ENCODE data around the gene FAM117A.
A peak's percentile ranks its signal among the peaks of the same experiment; 100 is the strongest.
"Not testable (repeated sequence)": the region's sequence is repeated elsewhere in the genome, so short reads cannot be mapped to it uniquely, and the experiment has no call there.

The FAM117A gene

GRCh38 chr17:49731435-49731831, 32.5 kb downstream of the FAM117A start:
- Mint-ChIP-seq H3K4me3 (no peak overlapping the region), H3K27ac (peak overlapping the region in 1 of 2 donors; percentile 60), H3K27me3 (no peaks in the 10 kb centered on the region), H3K9me3 (no peaks in the 10 kb centered on the region), H3K4me1 (peaks cover 54% of the 10 kb centered on the region)
- ATAC-seq: no peak
- DNase-seq: no peak

DNA sequence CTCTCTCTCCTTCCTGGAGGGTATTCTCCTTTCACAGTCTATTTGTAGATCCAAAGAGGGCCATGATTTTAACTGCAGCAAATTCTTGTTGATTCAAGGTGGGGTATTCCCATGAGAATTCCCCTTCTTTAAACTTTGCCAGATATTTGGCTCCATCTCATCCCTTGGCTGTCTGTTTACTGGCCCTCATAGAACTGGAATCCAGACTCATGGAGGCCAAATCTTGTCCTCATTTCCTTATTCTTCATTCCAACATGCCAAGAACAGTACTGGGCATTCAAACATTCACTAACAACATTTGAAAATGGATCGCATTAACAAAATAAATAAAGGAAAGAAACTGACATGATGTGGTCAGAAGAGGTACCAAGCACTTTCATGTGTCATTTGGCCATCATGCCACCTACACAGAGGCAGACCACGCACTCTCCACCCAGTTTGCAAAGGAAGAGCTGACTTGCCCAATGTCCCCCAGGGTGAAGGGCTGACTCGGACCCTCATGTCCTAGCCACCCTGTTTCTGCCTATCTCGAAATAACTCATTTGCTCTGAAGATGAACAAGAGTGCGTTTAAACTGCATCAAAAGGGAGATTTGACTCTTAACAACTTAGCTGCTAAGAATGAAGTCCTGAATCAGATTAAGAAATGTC, 33.0 kb downstream of the FAM117A start:
- Mint-ChIP-seq H3K4me3 (no peak overlapping the region), H3K27me3 (no peaks in the 10 kb centered on the region), H3K27ac (peak overlapping the region in 1 of 2 donors; percentile 60), H3K4me1 (peaks cover 51% of the 10 kb centered on the region), H3K9me3 (no peaks in the 10 kb centered on the region)
- DNase-seq (no peak), ATAC-seq (no peak)

DNA sequence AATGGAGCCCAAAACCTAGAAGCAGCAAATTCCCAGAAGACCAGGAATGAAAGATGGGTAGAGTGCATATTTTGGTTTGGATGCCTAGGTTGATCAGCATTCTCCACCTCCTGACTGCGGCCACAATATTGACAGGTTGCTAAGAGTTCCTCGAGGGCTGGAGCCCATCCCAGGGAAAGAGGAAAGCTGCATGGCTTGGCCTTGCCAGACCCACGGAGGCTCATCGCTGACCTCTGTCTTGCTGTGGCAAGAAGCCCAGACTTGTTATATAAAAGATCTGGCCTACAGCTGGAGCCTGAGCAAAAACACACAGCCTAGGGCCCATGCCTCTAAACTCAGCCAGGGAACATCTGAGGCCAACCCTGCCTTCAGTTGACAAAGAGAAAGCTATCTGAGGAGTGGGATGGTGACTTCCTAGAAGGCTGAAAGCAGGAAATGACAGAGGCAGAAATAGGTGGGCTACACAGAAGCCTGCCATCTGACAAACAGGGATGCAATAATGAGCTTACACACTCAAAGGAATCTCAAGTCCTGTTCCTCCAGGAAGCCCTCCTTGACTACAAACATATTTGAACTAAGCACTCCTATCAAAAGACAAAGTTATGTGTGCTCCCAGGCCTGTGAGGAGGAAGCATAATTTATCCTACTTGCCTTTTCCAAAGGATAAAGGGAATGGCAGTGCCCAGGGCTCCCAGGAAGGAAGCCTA, 33.7 kb downstream of the FAM117A start:
- no peak for DNase-seq
- no peaks in the 10 kb centered on the region for H3K27me3 Mint-ChIP-seq
- no peak for ATAC-seq
- H3K27ac Mint-ChIP-seq: peak overlapping the region in 1 of 2 donors; percentile 42
- H3K4me1 Mint-ChIP-seq: peaks cover 56% of the 10 kb centered on the region
- no peak overlapping the region for H3K4me3 Mint-ChIP-seq
- peaks cover 5% of the 10 kb centered on the region in 2 donors for H3K9me3 Mint-ChIP-seq

DNA sequence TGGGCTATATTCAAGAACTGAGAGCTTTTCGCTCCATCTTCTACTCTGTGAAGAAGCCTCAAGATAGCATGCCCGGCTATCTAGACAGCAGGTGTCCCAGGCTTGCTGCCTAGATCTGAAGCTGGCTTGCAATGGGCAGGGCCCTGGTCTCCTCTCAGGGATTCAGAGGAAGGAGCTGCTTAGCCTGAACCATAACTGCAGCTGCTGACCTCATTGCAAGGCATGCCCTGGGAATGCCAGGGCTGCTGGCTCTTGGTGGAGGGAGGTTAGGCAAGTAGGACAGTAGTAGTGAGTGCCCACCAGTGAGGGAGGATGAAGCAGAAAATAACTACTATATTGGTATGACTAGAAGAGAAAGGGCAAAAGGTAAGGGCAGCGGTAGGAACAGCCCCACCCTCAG, 34.9 kb downstream of the FAM117A start:
- H3K27ac Mint-ChIP-seq: peak overlapping the region in 1 of 2 donors; percentile 65
- peak overlapping the region in 1 of 2 donors; percentile 13 for H3K4me3 Mint-ChIP-seq

DNA sequence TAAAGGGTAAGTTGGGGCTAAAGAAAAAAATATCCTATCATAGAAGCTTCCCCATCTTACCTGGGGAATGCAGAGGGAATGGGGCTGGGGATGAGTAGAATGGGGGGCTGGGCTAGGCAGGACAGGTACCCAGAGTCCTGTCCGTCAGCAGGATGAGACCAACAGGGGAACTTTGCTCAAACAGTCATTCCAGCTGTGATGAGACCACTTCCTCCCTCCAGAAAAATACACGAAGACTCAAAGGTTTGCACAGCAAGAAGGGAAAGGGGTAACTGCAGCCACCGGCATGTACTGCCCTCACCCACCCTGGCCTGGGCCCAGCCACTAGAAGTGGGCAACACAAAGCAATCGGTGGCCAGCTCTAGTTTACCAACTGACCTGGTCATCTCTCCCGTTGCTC, 35.5 kb downstream of the FAM117A start:
- Mint-ChIP-seq H3K27ac (peak overlapping the region in 1 of 2 donors; percentile 4), H3K9me3 (peaks cover 5% of the 10 kb centered on the region in 2 donors), H3K27me3 (no peaks in the 10 kb centered on the region), H3K4me3 (peak overlapping the region in 1 of 2 donors; percentile 13), H3K4me1 (peaks cover 71% of the 10 kb centered on the region)
- no peak for DNase-seq
- ATAC-seq: peak; percentile 79

More for the DNA sequence above, 34.9 kb downstream of the FAM117A start:
- DNase-seq (no peak), ATAC-seq (no peak)
- H3K27me3 Mint-ChIP-seq: no peaks in the 10 kb centered on the region
- H3K4me1 Mint-ChIP-seq: peaks cover 64% of the 10 kb centered on the region
- peaks cover 5% of the 10 kb centered on the region in 2 donors for H3K9me3 Mint-ChIP-seq

DNA sequence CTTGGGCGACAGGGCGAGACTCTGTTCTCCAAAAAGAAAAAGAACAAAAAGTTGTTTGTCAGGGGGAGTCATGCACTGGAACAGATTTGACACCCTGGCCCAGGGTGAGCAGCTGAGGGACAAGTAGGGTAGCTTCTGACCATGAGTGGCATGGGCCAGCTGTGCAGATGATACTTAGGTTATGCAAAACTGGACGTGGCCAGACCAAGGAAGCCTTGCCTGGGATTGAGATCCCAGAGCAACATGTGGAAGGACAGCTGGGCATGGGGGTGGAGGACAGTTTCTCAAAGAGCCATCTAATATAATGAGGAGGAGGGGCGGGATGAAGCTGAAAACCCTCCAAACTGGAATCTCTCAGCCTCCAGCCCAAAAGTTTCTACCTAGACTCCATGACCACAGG, 36.6 kb downstream of the FAM117A start:
- H3K9me3 Mint-ChIP-seq: peaks cover 5% of the 10 kb centered on the region in 2 donors
- ATAC-seq (no peak), DNase-seq (no peak)
- H3K4me1 Mint-ChIP-seq: peaks cover 76% of the 10 kb centered on the region
- H3K27me3 Mint-ChIP-seq: no peaks in the 10 kb centered on the region
- H3K27ac Mint-ChIP-seq: peak overlapping the region in 1 of 2 donors; percentile 5
- H3K4me3 Mint-ChIP-seq: no peak overlapping the region

- no peaks in the 10 kb centered on the region for H3K27me3 Mint-ChIP-seq
- H3K4me1 Mint-ChIP-seq: peaks cover 71% of the 10 kb centered on the region
- no peak overlapping the region for H3K4me3 Mint-ChIP-seq
- DNase-seq (no peak), ATAC-seq (no peak)
- no peak overlapping the region for H3K27ac Mint-ChIP-seq
- H3K9me3 Mint-ChIP-seq: peaks cover 5% of the 10 kb centered on the region in 2 donors
Observed at GRCh38 chr17:49725452-49726130, 38.3 kb downstream of the FAM117A start.

DNA sequence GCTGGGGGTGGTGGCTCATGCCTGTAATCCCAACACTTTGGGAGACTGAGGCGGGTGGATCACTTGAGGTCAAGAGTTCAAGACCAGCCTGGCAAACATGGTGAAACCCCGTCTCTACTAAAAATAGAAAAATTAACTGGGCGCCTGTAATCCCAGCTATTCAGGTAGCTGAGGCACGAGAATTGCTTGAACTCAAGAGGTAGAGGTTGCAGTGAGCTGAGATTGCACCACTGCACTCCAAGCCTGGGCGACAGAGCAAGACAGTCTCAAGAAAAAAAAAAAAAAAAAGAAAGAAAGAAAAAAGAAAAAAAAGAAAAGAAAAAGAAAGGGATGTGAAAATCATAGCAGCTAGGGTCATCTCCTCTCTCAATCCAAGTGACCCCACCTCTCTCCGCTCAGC, 39.4 kb downstream of the FAM117A start:
- not testable (repeated sequence) for DNase-seq, H3K27ac Mint-ChIP-seq

DNA sequence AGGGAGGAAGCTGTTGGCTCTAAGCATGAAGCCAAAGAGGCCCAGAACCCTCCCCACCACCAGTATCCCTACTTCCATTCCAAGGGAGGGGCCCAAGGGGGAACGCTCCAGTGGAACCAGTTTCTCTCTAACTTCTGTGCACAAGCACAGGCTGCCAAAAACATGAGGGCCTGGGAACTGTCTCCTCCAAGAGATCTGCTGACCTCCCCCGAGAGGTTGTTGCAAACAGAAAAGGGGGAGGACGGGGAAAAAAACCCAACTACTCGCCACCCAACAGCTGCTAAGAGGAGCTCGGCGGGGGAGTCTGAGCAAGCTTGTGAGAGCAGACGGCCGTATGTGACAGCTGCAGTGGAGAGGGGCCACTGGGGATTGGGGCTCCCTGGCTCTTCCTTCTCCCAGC, 40.5 kb downstream of the FAM117A start:
- Mint-ChIP-seq H3K27me3 (no peaks in the 10 kb centered on the region), H3K27ac (peak overlapping the region; percentile 60 to 72), H3K9me3 (peaks cover 5% of the 10 kb centered on the region in 2 donors), H3K4me1 (peaks cover 49% of the 10 kb centered on the region), H3K4me3 (no peak overlapping the region)
- ATAC-seq (no peak), DNase-seq (no peak)

More for the DNA sequence above, 39.4 kb downstream of the FAM117A start:
- H3K27me3 Mint-ChIP-seq, H3K9me3 Mint-ChIP-seq, H3K4me3 Mint-ChIP-seq, ATAC-seq: not testable (repeated sequence)
- H3K4me1 Mint-ChIP-seq: peaks cover 60% of the 10 kb centered on the region

- no peak for ATAC-seq
- Mint-ChIP-seq H3K4me1 (peaks cover 48% of the 10 kb centered on the region), H3K27ac (peak overlapping the region in 1 of 2 donors; percentile 48), H3K4me3 (no peak overlapping the region), H3K27me3 (no peaks in the 10 kb centered on the region), H3K9me3 (peaks cover 5% of the 10 kb centered on the region in 2 donors)
- DNase-seq: no peak
Observed at GRCh38 chr17:49722066-49722465, 41.9 kb downstream of the FAM117A start.

DNA sequence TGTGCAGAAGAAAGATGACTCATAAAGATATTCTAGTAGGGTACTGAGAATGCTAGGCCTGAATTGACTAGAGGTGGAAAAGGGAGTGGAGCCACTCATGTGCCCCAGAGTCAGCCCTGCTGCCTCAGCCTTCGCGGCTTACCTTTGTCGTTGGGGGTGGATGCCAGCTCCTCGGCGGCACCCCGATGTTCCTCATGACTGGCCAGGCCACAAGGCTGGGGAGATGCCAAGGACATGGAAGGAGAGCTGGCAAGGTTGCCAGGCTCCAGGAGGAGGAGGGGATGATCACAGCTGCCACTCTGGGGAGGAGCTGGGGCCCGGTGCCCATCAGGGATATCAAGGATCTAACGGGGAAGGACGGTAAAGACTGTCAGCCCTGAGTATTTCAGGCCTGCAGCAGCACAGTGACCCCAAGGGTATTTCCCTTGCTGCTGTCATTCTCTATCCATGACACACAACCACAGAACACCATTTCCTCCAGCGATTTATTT, 46.5 kb downstream of the FAM117A start:
- peak; percentile 18 to 59 for DNase-seq
- Mint-ChIP-seq H3K27ac (peak overlapping the region; percentile 94 to 97), H3K27me3 (no peaks in the 10 kb centered on the region), H3K9me3 (no peaks in the 10 kb centered on the region), H3K4me3 (peak overlapping the region; percentile 58 to 78), H3K4me1 (peaks cover 51% of the 10 kb centered on the region)
- ATAC-seq: peak; percentile 86

DNA sequence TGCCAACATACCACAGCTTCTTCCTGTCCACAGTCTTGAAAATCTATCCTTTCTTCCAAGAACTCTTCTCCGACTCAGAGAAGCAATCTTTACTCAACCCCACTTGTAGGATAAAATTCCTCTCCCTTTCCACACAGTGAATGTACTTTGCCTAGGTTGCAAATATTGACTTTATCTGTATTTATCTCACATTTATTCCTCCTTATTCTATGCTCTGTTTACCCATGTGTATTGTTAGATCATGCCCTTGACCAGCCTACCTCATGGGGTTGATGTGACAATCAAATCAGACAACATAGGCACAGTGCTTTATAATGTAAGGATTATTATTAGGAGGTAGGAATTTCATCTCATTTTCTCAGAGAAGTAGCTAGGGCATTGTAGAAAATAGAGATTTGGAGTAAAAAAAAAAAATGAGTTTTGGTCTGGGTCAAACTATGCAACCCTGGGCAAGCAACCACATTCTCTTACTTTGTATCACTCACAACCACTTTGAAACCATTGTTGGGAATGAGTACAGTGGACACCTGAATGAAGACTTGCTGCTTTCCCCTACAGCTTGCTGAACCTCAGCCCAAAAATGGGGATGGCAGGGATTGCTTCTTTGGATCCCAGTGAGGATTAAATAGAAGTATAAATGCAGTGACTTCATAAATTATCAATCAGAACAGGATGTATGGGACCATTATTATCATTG, 47.1 kb downstream of the FAM117A start:
- DNase-seq: no peak

GRCh38 chr17:49715717-49716279, 48.1 kb downstream of the FAM117A start:
- Mint-ChIP-seq H3K9me3 (no peaks in the 10 kb centered on the region), H3K27ac (peak overlapping the region; percentile 95 to 96), H3K27me3 (no peaks in the 10 kb centered on the region), H3K4me3 (peak overlapping the region; percentile 46 to 58), H3K4me1 (peaks cover 52% of the 10 kb centered on the region)
- ATAC-seq (peak; percentile 53), DNase-seq (peak; percentile 34 to 59)

More for the DNA sequence above, 47.1 kb downstream of the FAM117A start:
- Mint-ChIP-seq H3K4me1 (peaks cover 47% of the 10 kb centered on the region), H3K27me3 (no peaks in the 10 kb centered on the region), H3K9me3 (no peaks in the 10 kb centered on the region), H3K4me3 (peak overlapping the region; percentile 58 to 78), H3K27ac (peak overlapping the region; percentile 95 to 97)
- ATAC-seq: peak; percentile 52

- Mint-ChIP-seq H3K9me3 (no peaks in the 10 kb centered on the region), H3K27ac (peak overlapping the region; percentile 95 to 96), H3K27me3 (no peaks in the 10 kb centered on the region), H3K4me3 (peak overlapping the region; percentile 46 to 58), H3K4me1 (peaks cover 54% of the 10 kb centered on the region)
- DNase-seq (peak; percentile 15 to 56), ATAC-seq (peak; percentile 76)
Observed at GRCh38 chr17:49715216-49715615, 48.7 kb downstream of the FAM117A start.
